GM19193 (cell line): ENCODE results near the gene PANK4.

Source experiments
- POLR2A ChIP-seq: IDR thresholded peaks from 4 replicates; pipeline ENCODE4 v1.6.1; 2011; ENCODE audit not compliant: insufficient read depth, insufficient read length; ENCODE audit errors: extremely low read depth

PANK4 gene

DNA sequence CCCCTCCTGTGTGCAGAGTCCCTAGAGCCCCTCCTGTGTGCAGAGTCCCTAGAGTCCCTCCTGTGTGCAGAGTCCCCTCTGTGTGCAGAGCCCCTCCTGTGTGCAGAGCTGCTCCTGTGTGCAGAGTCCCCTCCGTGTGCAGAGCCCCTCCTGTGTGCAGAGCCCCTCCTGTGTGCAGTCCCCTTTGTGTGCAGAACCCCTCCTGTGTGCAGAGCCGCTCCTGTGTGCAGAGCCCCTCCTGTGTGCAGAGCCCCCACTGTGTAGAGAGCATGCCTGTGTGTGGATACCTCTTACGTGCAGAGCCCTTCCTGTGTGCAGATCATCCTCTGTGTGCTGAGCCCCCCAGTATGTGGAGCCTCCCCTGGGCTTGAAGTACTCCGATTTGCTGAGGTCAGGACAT, 12.0 kb upstream of the PANK4 start:
- no peak for TF ChIP-seq POLR2A

DNA sequence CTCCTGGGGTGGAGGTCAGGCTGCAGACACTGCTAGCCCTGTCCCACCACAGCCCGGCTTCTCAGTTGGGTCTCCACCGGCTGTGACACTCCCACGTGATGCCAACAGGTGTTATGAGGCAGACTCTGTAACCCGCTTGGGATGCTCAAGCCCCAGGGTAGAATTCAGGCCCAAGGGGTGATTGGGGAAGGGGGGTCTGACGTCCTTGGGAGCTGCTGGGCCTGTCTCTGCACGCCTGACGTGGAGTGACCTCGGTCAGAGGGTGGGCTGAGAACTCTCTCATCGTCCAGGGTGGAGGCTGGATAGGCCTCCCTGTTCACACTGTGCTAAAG, 11.4 kb upstream of the PANK4 start:
- TF ChIP-seq POLR2A = no peak

GRCh38 chr1:2535981-2536380, 9.6 kb upstream of the PANK4 start:
- TF ChIP-seq POLR2A = no peak

DNA sequence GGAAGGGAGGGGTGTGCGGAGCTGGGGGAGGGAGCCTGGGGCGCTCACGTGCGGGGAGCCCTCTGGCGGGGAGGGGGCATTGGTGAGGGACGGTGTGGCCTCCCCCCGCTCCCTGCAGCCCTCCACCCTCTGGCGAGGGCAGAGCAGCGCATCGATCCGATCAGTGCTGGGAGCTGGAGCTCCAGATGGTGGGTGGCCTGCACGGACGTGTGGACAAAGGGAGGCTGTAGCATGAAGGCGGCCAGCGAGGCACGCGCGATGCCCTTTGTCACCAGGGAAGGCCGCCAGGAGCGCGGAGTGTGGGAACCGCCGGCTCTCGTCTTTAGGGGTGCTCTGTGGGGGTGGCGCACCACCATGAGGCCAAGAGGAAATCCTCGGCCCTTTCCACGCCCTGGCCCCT, 9.1 kb upstream of the PANK4 start:
- TF ChIP-seq POLR2A = no peak

DNA sequence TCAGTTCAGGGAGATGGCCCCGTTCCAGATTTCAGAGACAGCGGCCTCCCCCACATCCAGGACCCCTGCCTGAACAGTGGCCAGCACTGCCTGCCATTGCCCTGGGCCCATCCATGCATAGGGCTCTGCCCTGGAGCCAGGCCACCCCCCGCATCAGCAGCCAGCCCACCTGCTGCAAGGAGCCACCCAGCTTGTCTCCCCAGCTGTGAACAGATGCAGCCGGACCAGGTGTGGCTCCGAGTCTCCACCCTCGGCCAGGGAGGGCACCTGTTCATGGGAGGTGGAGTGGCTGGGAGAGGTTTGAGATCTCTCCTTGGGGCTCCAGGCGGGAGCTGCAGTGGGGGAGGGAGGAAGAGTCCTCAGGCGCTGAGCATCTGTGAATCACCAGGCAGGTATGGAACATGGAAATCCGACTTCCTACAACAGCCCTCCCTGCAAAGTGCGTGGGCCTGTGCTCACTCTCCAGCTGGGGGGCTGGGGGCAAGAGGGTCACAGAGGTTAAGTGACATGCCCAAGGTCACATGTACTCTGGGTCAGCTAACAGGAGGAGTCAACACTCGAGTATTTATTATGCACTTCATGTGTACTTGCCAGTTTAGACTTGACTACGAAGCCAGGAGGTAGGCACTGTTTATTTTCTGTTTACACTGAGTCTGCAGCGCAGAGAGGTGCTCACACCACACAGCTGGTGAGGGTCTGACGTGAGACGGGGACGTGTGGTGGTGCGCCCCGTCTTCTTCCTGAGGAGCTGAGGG, 8.5 kb upstream of the PANK4 start:
- no peak for TF ChIP-seq POLR2A

GRCh38 chr1:2534315-2534686, 7.9 kb upstream of the PANK4 start:
- TF ChIP-seq POLR2A = no peak

GRCh38 chr1:2533365-2533764, 7.0 kb upstream of the PANK4 start:
- no peak for TF ChIP-seq POLR2A

DNA sequence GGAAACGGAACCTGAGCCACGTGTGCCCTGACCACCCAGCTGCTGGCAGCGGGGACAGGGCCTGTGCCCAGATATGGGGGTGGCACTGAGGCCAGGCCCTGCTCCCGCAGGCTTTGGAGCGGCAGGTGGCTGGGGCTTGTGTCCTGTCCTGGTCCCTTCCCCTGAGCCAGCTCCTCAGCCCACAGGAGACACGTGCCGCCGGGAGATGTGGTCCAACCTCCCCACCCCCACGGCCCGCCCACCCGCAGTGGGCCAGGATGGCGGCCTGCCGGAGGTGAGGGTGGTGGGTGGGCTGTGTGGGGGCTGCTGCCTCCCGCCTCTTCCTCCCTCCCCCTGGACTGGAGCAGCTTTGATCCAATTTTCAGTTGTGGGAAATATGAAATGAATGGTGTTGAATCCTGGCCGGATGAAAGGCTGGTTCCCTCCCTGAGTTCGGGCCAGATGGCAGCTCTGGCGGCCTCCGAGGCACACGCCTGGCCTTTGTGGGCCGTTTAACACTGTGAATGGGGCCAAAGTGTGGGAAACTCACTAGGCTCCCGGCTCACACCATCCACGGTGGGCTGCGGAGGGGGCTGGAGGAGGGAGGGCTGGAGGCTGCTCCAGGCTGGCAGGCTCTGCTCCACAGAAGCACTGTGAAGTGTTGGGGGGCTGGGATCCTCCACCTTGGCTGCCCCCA, 6.2 kb upstream of the PANK4 start:
- no peak for TF ChIP-seq POLR2A

DNA sequence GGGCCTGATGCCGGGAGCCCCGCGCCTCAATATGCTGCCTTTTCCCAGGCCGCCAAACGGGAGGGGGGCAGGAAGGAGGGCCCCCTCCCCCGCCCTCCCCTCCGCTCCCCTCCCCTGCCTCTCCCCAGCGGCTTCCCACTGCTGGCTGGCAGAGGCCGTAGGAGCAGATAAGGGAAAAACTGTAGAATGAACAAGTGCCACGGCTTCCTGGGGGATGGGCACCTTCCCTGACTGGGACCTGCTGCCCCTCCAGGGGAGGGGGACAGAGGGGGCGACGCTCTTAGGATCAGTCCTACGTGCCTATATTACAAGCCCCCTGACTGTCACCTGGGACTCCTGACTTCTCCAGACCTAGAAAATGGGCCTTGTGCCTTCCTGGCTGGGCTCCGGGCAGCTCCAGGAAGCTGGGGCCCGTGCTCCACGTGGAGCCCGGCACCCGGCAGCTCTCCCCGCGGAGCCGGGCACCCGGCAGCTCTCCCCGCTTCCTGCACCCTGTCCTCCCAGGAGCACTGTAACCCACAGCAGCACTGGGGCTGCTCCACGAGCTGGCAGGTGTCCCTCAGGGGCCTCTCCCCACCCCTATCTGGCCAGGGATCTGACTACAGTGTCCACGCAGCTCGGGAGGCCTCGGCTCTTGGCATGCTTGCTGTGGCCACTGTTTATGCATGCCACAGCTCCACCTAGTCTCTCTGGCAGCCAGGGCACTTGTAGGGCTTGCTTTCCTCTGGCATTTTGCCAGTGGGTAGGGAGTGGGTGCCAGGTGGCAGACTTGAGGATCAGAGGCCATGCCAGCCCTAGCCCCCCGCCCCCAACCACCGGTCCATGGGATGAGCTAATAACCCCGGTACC, 4.3 kb upstream of the PANK4 start:
- no peak for TF ChIP-seq POLR2A

DNA sequence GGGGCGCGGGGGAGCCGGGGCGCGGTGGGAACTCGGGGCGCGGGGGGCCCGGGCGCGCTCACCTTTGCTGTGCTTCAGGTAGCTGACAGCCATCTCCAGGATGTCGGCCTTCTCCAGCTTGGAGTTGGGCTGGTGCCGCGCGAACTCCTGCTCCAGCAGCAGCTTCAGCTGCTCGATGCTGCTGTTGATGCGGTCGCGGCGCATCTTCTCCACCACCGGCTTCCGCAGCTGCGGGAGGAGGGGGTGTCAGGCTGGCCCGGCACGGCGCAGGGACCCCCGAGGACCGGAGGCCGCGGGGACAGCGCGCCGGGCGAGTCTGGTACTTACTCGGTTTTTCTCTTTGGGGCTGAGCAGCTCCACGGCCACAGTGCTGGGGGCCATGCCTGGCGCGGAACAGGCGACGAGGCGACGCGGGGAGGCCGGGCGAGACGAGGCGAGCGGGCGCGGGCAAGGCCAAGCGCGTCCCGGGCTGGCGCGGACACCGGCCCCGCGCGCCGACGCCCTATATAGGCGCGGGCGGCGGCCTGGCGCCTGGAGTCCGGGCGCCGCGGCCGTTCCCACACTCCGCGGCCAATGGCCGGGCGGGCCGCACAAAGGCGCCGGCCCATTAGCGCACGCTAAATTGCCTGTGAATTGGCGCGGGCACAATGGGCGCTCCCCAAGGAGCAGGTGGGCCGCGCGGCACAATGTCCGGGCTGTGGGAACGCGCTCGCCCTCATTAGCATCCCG, 3.6 kb upstream of the PANK4 start, which contains the start of gene HES5:
HES5 (minus strand) TSS at position 480 of the 729 bp plus-strand sequence; CDS start at position 381, 99 bp downstream.
- no peak for TF ChIP-seq POLR2A

GRCh38 chr1:2528966-2529783, 2.8 kb upstream of the PANK4 start:
- TF ChIP-seq POLR2A = no peak

DNA sequence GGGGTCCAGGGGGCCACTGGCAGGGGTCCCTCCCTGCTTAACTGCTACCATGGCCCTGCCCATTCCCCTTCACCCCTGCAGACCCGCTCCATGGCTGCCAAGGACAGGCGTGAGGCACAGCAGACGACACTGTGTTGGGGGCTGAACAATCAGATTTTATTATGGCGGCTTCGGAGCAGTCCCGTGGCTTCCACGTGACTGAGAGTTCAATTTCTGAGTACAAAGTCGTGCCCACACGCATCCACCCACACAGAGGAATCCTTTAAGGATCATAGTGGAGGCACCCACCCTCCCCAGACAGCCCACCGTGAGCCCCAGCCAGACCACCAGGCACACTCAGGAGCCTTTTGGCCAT, 2.2 kb upstream of the PANK4 start:
- TF ChIP-seq POLR2A = no peak

GRCh38 chr1:2528016-2528415, 1.6 kb upstream of the PANK4 start:
- TF ChIP-seq POLR2A = no peak

DNA sequence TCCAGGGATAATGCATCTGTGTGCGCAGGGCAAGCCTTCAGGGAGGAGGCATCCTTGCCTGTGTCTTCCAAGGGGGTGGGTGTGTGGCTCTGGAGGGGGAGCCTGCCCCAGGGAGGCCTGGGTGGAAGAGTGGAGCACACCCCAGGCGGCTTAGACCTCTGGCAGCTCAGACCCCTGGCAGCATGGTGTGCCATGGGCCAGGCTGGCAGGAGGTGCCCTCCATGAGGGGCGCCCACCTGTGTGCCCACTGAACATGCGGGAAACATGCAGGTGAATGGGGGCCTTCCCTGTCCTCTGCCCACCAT, 1.1 kb upstream of the PANK4 start:
- no peak for TF ChIP-seq POLR2A
